Renal cortex interstitium (tissue), 11 donors: Measurements from ENCODE around the gene SYCE1L. TPM values are rescaled to one million over a fixed set of nuclear protein-coding genes. Genes with fewer than 3 reads are reported as not detected.
"Not testable (repeated sequence)": the region's sequence is repeated elsewhere in the genome, so short reads cannot be mapped to it uniquely, and the experiment has no call there.

Source experiments
- DNase-seq, 11 donors: peaks; one replicate each; pipeline ENCODE4 v3.0.0-alpha.2; 2013; ENCODE audit warnings: low read depth in 9 of 11, low spot score in 4 of 11; ENCODE audit errors: extremely low read depth in 1 of 11
- polyA plus RNA-seq, 3 donors: library from polyadenylated mRNA; unstranded; fragments of 120-200 nt; gene quantifications; one replicate each; pipeline ENCODE4 v1.2.1, GENCODE V29; 2013; ENCODE audit not compliant: insufficient read length in 3 of 3

SYCE1L gene
- polyA plus RNA-seq, 3 donors: 2.4 to 7.1 (median 4.7) TPM

DNA sequence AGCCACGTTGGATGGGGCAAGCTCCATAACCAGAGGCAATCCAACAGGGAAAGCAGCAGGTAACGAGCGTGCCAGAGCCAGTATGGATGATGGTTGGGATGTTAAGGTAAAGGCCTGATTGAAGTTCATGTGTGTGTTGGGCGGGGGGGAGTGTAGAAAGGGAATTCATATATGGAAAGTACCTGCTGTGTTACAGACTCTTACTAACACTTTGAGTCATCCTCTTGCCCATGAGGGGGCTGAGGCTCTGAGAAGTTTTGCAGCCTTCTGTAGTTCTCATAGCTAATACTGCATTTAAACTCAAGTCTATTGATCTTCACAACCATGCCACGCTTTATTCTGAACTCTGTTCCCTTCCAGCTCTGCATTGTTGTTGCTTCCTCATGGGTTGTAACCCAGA, 28.5 kb downstream of the SYCE1L start:
- no peak for DNase-seq

DNA sequence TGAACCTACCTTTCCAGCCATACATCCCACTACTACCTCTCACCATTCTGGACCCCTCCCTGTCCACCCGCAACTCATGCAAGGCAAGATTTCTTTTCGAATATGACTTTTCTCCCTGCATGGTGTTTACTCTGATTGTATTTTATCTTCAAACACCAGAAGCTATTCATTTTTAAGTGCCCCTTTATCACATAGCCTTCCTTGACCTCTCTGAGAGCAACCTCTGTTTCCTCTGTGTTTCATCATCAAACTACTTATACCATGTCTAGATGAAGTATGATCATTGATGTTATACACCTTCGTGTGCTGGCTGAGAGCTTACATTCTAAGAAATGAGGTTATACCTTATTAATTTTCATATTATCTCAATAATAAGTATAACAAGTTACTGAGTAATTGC, 31.8 kb downstream of the SYCE1L start:
- no peak for DNase-seq

DNA sequence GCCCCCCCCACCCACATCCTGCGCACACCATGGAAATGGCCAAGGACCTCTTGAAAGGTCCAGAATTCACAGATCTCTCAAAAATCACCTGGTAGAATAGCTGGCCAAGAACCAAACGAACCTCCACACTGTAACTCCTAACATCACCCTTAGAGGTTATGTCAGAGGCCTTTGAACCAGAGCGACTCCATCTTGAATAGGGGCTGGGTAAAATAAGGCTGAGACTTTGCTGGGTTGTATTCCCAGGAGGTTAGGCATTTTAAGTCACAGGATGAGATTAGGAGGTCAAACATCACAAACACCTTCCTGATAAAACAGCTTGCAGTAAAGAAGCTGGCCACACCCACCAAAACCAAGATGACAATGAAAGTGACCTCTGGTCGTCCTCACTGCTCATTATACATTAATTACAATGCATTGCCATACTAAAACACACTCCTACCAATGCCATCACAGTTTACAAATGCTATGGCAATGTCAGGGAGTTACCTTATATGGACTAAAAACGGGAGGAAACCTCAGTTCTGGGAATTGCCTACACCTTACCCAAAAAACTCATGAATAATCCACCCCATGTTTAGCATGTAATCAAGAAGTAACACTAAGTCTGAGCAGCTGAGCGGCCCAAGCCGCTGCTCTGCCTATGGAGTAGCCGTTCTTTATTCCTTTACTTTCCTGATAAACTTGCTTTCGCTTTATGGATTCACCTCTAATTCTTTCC, 34.8 kb downstream of the SYCE1L start:
- no peak for DNase-seq

DNA sequence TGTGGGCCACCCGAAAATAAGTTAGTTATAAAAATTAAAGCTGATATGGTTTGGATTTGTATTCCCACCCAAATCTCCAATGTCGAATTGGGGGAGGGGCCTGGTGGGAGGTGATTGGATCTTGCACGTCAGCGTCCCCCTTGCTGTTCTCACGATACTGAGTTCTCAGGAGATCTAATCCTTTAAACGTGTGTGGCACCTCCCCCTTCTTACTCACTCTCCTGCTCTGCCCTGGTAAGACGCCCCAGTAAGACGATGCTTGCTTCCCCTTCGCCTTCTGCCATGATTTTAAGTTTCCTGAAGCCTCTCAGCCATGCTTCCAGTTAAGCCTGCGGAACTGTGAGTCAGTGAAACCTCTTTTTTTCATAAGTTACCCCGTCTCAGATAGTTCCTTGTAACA, 35.4 kb downstream of the SYCE1L start:
- no peak for DNase-seq

DNA sequence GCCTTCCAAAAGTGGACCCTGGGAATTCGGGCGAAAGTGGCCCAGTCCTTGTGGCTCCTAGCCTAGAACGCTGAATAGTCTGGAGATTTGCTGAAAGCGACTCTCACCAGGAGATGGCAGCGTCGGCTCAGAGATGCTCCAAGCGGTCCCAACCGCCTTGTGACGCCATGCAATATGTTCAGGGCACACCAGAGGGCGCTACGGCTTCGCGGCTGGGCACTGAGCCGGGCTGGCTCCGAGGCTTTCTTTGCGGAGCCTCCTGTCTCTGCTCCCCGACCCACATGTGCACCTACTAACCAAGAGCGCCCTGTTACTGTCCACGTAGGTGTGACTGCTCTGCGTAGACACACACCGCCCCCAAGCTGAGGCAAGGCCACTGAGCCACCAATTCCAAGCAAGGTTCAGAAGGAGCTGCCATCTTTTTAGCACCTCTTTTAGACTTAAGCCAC, 36.9 kb downstream of the SYCE1L start:
- peak; percentile 61 to 83 (median 77) for DNase-seq

- no peak for DNase-seq
Measured at GRCh38 chr16:77238593-77238992, 39.4 kb downstream of the SYCE1L start.

DNA sequence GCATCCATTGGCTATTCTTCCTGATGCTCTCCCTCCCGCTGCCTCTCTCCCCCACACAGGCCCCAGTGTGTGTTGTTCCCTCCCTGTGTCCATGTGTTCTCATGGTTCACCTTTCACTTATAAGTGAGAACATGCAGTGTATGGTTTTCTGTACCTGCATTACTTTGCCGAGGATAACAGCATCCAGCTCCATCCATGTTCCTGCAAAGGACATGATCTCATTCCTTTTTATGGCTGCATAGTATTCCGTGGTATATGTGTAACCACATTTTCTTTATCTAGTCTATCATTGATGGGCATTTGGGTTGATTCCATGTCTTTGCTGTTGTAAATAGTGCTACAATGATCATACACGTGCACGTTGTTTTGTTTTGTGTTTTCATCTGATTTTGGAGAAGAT, 43.3 kb downstream of the SYCE1L start:
- DNase-seq: not testable (repeated sequence)

GRCh38 chr16:77246150-77246549, 46.9 kb downstream of the SYCE1L start:
- DNase-seq: no peak

GRCh38 chr16:77250400-77250799, 51.2 kb downstream of the SYCE1L start:
- no peak for DNase-seq

Other genes starting within 250 kb of the SYCE1L start
- 10 to 100 TPM; 24.4 to 29.8 (median 27.0) TPM for gene MON1B, start 8.2 kb upstream of the SYCE1L start, polyA plus RNA-seq
- 1 to 10 TPM; 3.8 to 6.1 (median 5.6) TPM for gene ADAMTS18, start 235.6 kb downstream of the SYCE1L start, polyA plus RNA-seq